Loucy (cell line): ENCODE measurements around the gene PMEL.

ENCODE experiments used
- CTCF ChIP-seq: fragments of 200-600 bp; sonication (generic); conservative IDR thresholded peaks from 2 replicates; pipeline ENCODE4 v1.5.1; 2014; ENCODE audit warnings: mild to moderate bottlenecking, antibody characterized with exemption, low read length
- EZH2phosphoT487 ChIP-seq: fragments of 200-600 bp; IDR thresholded peaks from 2 replicates; pipeline ENCODE4 v1.6.1; 2018; ENCODE audit warnings: antibody characterized with exemption, mild to moderate bottlenecking, moderate library complexity, borderline replicate concordance

GRCh38 chr12:55929306-55929791 lies 36.5 kb downstream of the PMEL start:
- no peak for TF ChIP-seq CTCF
- no peak for TF ChIP-seq EZH2phosphoT487
